Smooth muscle cell (in vitro differentiated cells): Measurements from ENCODE around the gene CNIH3. TPM values are rescaled to one million over a fixed set of nuclear protein-coding genes. Genes with fewer than 3 reads are reported as not detected.

Experiments used
- DNase-seq: peaks from one replicate; lab custom pipeline; 2025; ENCODE audit not compliant: unreplicated experiment; lab: John Stamatoyannopoulos, UW
- H2AFZ ChIP-seq: fragments of 200-600 bp; sonication (generic); 2 replicates; pipeline ENCODE4 v1.6.0; 2016; ENCODE audit warnings: antibody characterized with exemption, low read depth, mild to moderate bottlenecking
- H3F3A ChIP-seq: fragments of 200-600 bp; sonication (generic); 2 replicates; pipeline ENCODE4 v1.6.0; 2017; ENCODE audit warnings: antibody characterized with exemption, low read depth
- H3K27ac ChIP-seq: fragments of 200-600 bp; sonication (generic); 2 replicates; pipeline ENCODE4 v1.5.1; 2016; ENCODE audit warnings: low read depth, mild to moderate bottlenecking
- H3K27me3 ChIP-seq: fragments of 200-600 bp; sonication (generic); 2 replicates; pipeline ENCODE4 v1.6.1; 2016; ENCODE audit warnings: low read depth, mild to moderate bottlenecking
- H3K36me3 ChIP-seq: fragments of 200-600 bp; sonication (generic); 2 replicates; pipeline ENCODE4 v1.5.1; 2016; ENCODE audit warnings: low read depth
- H3K4me1 ChIP-seq: fragments of 200-600 bp; sonication (generic); 2 replicates; pipeline ENCODE4 v1.5.1; 2016; ENCODE audit warnings: low read depth
- H3K4me2 ChIP-seq: fragments of 200-600 bp; sonication (generic); 2 replicates; pipeline ENCODE4 v1.6.0; 2016; ENCODE audit warnings: mild to moderate bottlenecking
- H3K4me3 ChIP-seq: fragments of 200-600 bp; sonication (generic); 2 replicates; pipeline ENCODE4 v1.5.1; 2016; ENCODE audit warnings: mild to moderate bottlenecking
- H3K79me2 ChIP-seq: fragments of 200-600 bp; sonication (generic); 2 replicates; pipeline ENCODE4 v1.6.0; 2016; ENCODE audit warnings: low read depth, mild to moderate bottlenecking
- H3K9ac ChIP-seq: fragments of 200-600 bp; sonication (generic); 2 replicates; pipeline ENCODE4 v1.6.0; 2016; ENCODE audit warnings: low read depth
- H3K9me3 ChIP-seq: fragments of 200-600 bp; sonication (generic); replicated peaks from 2 replicates; pipeline ENCODE4 v1.5.1; 2016; ENCODE audit warnings: low read depth
- H4K20me1 ChIP-seq: fragments of 200-600 bp; sonication (generic); 2 replicates; pipeline ENCODE4 v1.6.0; 2016; ENCODE audit warnings: low read depth
- WGBS: methylation state at CpG from one replicate; pipeline ENCODE4 v1.1.7; 2016; ENCODE audit warnings: low lambda C conversion rate; 5-methylcytosine and 5-hydroxymethylcytosine counted together
- polyA plus RNA-seq: library from polyadenylated mRNA; unstranded; fragments of >200 nt; fragmentation: Nextera tagmentation; extraction: Ambion mirVana; gene quantifications from 2 replicates; pipeline ENCODE4 v1.2.1, GENCODE V29; 2016
- total RNA-seq: library from RNA; depleted of rRNA; stranded (reverse); fragments of >200 nt; gene quantifications from 2 replicates; pipeline ENCODE4 v1.2.3, GENCODE V29; 2014
- TF ChIP-seq, protein P1 (sequence below): fragments of 200-600 bp; sonication (generic); IDR thresholded peaks from 2 replicates; pipeline ENCODE4 v1.5.1; 2017; ENCODE audit warnings: borderline replicate concordance, mild to moderate bottlenecking, antibody characterized with exemption; ENCODE audit not compliant: insufficient read depth, poor library complexity, severe bottlenecking

CNIH3 gene
- total and polyA plus RNA-seq, 2 experiments from 2014 or later: 6.6 to 8.0 TPM

DNA sequence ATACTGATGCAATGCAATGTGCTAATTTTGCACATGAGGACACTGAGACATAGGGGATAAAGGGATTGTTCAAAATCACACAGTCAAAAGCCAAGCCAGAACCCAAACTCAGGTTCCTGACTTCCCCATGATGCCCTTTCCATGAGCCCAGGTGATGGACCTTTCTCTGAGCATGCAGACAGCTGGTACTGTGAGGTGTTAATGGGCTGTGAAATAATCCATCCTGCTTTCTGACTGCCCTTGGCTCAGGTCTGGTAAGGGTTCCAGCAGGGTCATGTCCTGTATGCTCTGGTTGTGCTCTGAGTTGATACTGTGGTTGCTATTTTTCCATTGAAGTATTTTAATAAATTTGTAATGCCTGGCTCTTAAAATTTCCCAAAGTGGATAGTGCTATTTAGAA, 50.0 kb downstream of the CNIH3 start:
- H3K36me3 ChIP-seq: no peaks in the 10 kb centered on the region

DNA sequence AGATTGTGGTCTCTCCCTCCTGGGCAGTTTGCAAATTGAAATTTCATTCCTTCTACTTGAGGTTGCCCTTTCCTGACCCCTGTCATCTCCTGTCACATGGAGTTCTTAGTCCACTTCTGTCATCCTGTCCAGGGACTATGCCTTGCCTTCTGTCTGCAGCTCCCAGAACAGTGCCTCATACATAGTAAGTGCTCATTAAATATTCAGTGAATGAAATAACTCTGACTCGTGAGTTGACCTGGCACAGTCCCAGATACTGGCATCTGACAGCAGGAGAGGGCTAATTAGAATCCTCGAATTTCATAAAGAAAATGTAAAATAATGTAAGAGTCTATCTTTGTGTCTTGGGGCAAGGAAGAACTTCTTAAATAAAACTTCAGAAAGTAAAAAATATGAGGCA, 50.8 kb downstream of the CNIH3 start:
- Histone ChIP-seq H3K79me2 (no peaks in the 10 kb centered on the region), H3K27ac (no peak overlapping the region), H3F3A (no peaks in the 10 kb centered on the region), H4K20me1 (no peaks in the 10 kb centered on the region), H3K9ac (no peak overlapping the region), H2AFZ (no peak overlapping the region), H3K9me3 (no peaks in the 10 kb centered on the region), H3K36me3 (no peaks in the 10 kb centered on the region), H3K4me1 (no peaks in the 10 kb centered on the region), H3K4me2 (no peak overlapping the region), H3K4me3 (no peak overlapping the region), H3K27me3 (no peaks in the 10 kb centered on the region)
- WGBS: 86% methylated on average over 2 of the region's 2 CpGs
- no peak for DNase-seq
- TF ChIP-seq, protein P1, sequence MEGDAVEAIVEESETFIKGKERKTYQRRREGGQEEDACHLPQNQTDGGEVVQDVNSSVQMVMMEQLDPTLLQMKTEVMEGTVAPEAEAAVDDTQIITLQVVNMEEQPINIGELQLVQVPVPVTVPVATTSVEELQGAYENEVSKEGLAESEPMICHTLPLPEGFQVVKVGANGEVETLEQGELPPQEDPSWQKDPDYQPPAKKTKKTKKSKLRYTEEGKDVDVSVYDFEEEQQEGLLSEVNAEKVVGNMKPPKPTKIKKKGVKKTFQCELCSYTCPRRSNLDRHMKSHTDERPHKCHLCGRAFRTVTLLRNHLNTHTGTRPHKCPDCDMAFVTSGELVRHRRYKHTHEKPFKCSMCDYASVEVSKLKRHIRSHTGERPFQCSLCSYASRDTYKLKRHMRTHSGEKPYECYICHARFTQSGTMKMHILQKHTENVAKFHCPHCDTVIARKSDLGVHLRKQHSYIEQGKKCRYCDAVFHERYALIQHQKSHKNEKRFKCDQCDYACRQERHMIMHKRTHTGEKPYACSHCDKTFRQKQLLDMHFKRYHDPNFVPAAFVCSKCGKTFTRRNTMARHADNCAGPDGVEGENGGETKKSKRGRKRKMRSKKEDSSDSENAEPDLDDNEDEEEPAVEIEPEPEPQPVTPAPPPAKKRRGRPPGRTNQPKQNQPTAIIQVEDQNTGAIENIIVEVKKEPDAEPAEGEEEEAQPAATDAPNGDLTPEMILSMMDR: no peak

More for the DNA sequence above, 50.0 kb downstream of the CNIH3 start:
- no peak overlapping the region for H3K27ac ChIP-seq
- TF ChIP-seq, protein P1: no peak
- H3K79me2 ChIP-seq: no peaks in the 10 kb centered on the region
- H3K9ac ChIP-seq: no peak overlapping the region
- H3K9me3 ChIP-seq: no peaks in the 10 kb centered on the region
- no peak overlapping the region for H2AFZ ChIP-seq
- H3K4me2 ChIP-seq: no peak overlapping the region
- no peak overlapping the region for H3K4me3 ChIP-seq
- no peak for DNase-seq
- H3F3A ChIP-seq: no peaks in the 10 kb centered on the region
- H3K4me1 ChIP-seq: no peaks in the 10 kb centered on the region
- H3K27me3 ChIP-seq: no peaks in the 10 kb centered on the region
- no peaks in the 10 kb centered on the region for H4K20me1 ChIP-seq

DNA sequence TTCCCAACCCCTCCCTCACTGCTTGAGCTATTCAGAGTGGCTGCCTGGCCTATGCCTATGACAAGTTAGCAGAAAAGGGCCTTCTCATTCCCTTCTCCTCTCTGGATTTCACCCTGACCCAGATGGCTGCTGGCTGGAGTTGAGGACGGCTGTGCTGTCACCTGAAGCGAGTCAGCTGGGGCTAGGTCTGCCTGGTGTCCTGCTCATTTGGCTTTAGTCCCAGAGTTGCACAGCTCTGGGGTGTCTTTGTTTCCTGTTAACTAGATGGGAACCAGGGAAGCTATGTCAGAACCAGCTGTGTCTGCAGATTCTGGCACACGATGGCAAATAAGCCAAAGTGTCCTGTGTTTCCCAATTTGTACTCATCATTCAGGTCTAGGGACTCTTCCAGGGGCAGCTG, 52.9 kb downstream of the CNIH3 start:
- TF ChIP-seq, protein P1: no peak
- Histone ChIP-seq H3K27ac (no peak overlapping the region), H3K79me2 (no peaks in the 10 kb centered on the region), H3K4me3 (no peak overlapping the region), H4K20me1 (no peaks in the 10 kb centered on the region), H2AFZ (no peak overlapping the region), H3K4me2 (no peak overlapping the region), H3F3A (no peaks in the 10 kb centered on the region), H3K9ac (no peak overlapping the region), H3K9me3 (no peaks in the 10 kb centered on the region), H3K27me3 (no peaks in the 10 kb centered on the region), H3K36me3 (no peaks in the 10 kb centered on the region), H3K4me1 (no peaks in the 10 kb centered on the region)
- WGBS: 86% methylated on average over 3 of the region's 3 CpGs
- DNase-seq: no peak

DNA sequence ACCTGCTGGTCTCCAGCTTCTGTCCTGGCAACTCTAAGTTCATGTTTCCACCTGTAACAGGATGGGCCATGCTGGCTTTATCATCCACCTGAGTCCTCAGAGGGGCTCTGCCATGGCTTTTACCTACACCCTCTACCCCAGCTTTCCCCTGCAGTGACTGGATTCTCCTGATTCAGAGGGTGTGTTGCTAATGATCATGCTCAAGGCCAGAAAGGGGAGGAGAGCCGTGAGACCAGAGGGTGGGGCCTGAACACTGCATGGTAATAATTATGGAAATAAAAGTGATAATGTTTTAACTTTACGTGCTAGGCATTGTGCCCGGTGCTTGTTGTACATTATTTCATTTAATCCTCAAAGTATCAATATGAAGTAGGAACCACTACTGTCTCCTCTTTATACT, 53.3 kb downstream of the CNIH3 start:
- TF ChIP-seq, protein P1: no peak
- Histone ChIP-seq H3K27ac (no peak overlapping the region), H3K4me2 (no peak overlapping the region), H3K79me2 (no peaks in the 10 kb centered on the region), H3K4me3 (no peak overlapping the region), H3K9ac (no peak overlapping the region), H3K36me3 (no peaks in the 10 kb centered on the region), H3K9me3 (no peaks in the 10 kb centered on the region), H4K20me1 (no peaks in the 10 kb centered on the region), H3F3A (no peaks in the 10 kb centered on the region), H3K4me1 (no peaks in the 10 kb centered on the region), H2AFZ (no peak overlapping the region), H3K27me3 (no peaks in the 10 kb centered on the region)
- no peak for DNase-seq
- 96% methylated on average over 3 of the region's 3 CpGs for WGBS
